GM18498 (cell line): ENCODE data around the gene ZGLP1.
A peak's percentile ranks its signal among the peaks of the same experiment; 100 is the strongest.
"Not testable (repeated sequence)": the region's sequence is repeated elsewhere in the genome, so short reads cannot be mapped to it uniquely, and the experiment has no call there.

Experiments
- ATAC-seq: cut with Tn5 transposase; IDR thresholded peaks from one replicate; pipeline ENCODE4 v1.9.1; 2021; ENCODE audit warnings: mild to moderate bottlenecking, moderate library complexity; ENCODE audit not compliant: unreplicated experiment

Gene ZGLP1

DNA sequence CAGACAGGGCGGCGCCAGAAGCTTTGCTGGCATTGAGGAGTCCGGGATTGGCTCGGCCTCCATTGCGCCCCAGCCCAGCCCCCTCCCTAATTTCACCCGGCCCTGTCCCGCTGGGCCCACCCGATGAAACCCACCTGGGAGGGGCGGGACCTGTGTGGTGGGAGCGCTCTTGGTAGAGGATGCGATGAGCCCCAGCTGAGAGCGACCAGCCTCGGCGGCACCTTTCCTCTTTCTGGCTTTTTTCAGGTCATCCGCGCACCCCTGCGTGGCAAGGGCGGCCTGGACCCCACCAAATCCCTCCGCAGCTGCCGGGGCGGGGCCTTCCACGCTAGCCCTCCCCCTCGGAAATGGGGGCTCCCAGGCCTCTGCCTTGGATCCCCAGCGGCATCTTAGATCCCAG, at the start of gene ZGLP1:
Gene ZGLP1, minus strand, starts transcription at position 393 of the 400 bp plus-strand sequence.
- no peak for ATAC-seq

DNA sequence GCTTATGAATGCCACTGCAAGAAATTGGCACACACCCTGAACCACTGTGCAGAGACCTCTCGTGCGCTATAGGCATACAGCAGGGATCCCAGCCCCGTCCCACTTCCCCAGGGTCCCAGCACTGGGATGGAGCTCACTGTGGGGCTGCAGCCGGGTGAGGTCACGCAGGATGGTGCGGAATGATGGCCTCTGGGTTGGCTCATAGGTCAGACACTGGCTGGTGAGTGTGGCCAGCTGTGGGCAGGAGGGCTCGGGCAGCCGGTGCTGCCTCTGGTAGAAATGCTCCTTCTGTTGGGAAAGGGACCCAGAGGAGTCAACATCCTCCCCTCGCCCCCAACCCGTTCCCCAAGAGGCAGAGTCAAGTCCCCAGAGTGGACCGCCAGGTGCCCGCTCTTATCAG, 46.8 kb upstream of the ZGLP1 start:
- no peak for ATAC-seq

DNA sequence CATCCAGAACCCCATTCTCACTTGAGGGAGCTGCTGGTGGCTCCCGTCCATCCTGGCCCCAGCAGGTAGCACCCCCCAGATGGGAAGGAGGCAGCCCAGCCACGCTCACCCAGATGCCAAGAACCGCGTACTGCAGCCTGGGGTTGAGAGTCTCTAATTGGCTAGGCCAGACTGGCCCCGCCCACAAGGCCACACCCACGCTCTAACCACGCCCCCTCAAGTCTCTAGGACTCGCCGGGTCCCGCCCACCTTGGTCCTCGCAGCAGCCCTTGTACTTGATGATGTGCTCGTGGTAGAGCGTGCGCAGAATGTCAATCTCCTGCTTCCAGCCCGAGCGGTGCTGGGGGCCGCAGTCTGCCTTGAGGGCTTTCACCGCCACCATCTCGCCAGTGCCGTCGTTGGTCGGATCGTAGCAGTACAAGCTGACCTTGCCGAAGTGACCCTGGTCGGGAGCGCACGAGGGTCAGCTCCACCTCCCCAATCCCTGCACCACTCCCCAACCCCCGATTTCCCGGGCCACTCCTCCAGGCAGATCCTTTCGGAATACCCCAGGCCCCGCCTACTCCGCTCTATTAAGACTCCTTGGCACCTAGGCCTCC, 44.3 kb upstream of the ZGLP1 start:
- ATAC-seq: no peak

DNA sequence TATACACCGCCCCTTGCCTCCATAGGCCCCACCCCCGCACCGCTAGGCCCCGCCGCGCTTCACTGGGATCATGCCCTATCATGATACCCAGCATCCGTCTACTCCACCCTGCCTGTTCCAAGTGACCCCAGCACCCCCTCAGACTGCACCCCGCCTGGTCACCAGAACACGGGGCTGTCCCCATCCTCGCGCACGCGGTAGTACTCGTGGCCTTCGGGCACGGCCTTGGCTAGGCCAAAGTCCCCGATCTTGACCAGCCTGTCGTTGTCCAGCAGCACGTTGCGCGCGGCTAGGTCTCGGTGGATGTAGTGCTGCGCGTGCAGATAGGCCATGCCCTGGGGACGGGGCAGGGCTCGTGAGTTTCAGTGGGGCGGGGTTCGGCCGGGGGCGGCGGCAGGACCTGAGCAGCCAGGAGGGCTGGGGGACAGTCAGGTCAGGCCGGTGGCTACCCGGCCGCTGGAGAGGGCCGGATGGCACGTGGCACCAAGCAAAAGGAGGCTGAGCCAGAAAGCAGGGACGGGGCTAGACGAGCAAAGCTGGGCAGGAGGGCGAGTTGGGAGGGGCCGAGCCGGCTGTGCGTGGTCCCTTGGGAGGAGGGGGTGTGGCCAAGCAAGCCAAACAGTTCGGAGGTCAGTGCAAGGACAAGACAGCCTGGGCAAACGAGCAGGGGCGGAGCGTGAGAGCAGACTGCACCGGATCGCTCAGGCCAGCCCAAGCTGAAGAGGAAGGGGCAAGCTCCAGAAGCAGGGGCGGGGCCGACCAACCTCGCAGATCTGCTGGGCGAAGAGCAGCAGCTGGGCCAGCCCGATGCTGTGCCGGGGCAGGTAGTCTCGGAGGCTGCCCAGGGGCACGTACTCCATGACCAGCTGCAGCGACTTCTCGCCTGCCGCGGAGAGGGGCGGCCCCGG, 43.4 kb upstream of the ZGLP1 start:
- ATAC-seq: no peak

DNA sequence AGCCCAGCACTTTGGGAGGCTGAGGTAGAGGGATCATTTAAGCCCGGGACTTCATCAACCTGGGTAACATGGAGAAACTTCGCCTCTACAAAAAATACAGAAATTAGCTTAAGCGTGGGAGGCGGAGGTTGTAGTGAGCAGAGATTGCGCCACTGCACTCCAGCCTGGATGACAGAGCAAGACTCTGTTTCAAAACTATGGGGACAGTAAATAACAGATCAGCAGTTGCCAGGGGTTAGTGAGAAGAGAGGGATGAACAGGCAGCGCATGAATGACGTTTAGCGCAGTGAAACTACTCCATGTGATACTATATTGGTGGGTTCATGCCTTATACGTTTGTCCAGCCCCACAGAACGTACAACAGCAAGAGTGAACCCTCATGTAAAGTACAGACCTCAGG, 36.9 kb upstream of the ZGLP1 start:
- no peak for ATAC-seq

DNA sequence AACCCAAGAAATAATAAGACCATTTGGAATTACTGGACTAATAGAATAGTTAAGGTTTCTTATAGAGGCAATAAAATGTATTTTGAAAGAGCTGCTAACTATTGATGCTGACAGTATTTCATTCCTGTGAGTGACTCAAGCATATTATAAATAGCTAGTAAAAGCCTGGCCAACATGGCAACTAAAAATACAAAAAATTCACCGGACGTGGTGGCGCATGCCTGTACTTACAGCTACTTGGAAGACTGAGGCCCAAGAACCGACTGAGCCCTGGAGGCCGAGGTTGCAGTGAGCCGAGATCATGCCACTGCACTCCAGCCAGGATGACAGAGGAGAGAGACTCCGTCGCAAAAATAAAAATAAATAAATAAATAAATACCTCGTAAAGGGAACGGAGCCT, 35.2 kb upstream of the ZGLP1 start:
- ATAC-seq: no peak

DNA sequence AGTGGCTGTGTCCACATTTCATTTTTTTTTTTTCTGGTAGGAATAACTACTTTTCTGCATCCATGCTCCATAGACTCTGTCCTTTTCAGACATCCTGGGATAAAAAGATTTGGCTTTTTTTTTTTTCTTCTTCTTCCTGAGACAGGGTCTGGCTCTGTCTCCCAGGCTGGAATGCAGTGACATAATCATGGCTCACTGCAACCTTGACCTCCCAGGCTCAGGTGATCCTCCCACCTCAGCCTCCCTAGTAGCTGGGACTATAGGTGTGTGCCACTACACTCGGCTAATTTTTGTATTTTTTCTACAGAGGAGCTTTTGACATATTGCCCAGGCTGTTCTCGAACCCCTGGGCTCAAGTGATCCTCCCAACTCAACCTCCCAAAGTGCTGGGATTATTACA, 33.9 kb upstream of the ZGLP1 start:
- ATAC-seq: no peak

DNA sequence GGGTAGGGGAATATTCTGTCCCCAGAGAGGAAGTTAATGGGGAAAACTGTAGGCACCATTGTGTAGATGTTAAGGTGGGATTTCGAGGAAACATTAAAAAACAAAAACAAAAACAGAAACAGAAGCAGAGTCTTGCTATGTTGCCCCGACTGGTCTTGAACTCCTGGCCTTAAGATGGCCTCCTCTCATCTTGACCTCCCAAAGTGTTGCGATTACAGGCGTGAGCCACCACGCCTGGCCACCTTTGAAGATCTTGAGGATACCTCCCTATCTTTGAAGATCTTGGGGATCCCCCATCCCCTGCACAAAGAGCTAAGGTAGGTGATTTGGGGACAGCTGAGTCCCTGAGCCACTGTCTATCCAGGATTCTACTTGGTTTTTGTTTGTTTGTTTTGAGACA, 30.4 kb upstream of the ZGLP1 start:
- ATAC-seq: no peak

DNA sequence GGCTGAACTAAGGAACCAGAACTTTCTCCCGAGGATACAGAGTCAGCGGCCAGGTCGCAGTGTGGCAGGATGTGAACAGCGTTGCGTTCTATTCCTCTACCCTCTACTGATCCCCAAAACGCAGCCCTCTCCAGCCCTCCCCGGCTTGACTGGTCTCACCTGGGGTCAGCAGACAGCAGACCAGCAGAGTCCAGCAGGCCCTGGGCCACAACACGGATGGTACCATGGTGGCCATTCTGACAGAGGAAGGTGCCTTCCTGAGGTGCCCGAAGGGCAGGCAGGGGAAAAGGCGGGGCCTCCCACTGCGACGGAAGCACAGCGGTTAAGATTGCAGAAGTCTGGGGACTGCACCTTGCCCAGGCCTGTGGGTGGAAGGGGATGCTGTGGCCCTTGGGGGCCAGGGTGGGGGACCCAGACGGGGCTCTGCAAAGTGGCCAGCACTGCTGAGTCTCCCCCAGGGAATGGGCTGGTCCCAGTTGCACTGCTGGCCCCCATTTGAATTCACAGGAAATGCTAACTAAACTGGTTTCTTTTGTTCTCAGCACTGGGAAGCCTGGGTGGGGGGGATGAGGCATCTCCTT, 29.9 kb upstream of the ZGLP1 start, which contains the start of gene ICAM3:
Gene ICAM3, minus strand, starts transcription at position 245 of the 581 bp plus-strand sequence. Its CDS starts 10 bp downstream, at position 235.
- ATAC-seq: peak; percentile 81

DNA sequence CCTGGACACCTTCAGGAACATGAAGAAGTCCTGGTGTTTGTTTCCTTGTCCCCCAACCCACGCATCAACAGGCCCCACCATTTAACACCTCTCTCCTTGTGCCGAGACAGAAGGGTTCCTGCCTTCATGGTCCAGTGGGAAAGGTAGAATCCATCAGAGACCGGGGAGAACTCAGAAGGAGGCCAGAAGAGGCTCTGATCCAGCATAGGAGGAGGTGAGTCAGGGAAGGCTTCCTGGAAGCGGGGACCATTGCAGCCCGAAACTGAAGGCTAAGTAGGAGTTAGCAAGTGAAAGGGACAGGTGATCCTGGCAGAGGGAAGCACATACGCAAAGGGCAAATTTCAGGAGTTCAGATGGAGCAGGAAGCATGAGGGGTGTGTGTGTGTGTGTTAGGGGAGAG, 29.3 kb upstream of the ZGLP1 start:
- ATAC-seq: no peak

DNA sequence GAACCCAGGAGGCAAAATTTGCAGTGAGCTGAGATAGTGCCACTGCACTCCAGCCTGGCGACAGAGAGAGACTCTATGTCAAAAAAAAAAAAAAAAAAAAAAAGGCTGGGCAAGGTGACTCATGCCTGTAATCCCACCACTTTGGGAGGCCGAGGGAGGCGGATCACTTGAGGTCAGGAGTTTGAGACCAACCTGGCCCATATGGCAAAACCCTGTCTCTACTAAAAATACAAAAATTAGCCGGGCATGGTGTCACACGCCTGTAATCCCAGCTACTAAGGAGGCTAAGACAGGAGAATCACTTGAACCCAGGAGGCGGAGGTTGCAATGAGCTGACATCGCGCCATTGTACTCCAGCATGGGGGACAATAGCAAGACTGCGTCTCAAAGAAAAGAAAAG, 27.1 kb upstream of the ZGLP1 start:
- ATAC-seq: not testable (repeated sequence)

DNA sequence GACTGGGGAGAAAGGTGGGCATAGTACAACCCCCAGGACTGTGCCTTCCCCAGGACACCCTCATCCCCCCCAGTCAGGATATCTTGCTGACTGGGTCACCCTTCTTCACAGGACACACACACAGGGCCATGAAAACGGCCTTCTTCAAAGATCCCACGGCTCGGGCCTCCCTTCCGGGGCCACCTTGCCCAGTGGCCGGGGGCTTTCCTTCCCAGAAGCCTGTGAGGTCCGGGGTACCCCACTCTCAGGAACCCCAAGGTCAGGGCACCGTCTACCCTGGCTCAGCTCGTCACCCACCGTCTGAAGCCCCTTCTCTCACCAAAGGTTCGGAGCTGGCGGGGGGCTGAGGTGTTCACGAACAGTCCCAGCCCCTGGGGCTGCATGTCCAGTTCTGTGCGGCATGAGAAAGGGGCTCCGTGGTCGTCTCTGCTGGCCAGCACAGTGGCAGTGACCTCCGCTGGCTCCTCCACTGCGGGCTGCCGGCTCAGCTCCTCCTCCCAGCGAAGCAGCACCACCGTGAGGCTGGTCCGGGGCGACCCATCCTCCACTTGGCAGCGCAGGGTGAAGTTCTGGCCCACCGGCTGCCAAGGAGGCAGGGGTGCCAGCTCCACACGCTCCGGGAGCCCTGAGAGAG, 25.9 kb upstream of the ZGLP1 start:
- ATAC-seq: no peak

DNA sequence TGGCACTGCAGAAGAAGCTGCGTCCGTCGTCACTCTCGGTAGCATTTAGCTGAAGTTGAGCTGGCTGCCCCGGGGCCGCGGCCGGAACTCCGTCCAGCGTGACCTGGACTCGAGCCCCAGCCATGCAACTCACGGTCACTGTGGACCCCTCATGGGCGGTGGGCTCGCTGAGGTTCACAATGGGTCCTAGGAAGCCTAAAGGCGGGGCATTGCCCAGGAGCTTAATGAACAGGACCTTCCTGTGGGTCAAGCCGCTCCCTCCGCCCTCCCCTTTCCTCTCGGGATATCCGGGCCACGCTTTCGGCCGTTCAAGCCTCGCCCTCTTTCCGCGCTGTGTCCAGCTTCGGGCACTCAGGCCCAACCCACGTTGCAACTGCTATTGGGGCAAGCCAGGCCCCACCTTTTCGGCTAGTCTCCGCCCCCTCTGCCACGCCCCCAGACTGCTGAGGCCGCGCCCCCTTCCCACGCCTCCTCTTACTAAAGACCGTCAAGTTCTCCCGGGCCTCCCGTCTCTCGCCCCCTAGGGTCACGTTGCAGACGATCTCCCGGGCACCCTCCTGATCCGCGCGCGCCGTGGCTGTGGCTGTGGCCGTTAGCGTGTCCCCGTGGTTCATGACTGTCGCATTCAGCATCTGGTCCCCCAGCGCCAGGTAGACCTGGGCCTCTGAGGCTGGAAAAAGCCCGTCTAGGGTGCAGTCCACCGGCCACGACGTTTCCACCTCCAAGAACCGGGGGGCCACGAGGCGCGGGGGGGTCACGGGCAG, 25.2 kb upstream of the ZGLP1 start:
- no peak for ATAC-seq

DNA sequence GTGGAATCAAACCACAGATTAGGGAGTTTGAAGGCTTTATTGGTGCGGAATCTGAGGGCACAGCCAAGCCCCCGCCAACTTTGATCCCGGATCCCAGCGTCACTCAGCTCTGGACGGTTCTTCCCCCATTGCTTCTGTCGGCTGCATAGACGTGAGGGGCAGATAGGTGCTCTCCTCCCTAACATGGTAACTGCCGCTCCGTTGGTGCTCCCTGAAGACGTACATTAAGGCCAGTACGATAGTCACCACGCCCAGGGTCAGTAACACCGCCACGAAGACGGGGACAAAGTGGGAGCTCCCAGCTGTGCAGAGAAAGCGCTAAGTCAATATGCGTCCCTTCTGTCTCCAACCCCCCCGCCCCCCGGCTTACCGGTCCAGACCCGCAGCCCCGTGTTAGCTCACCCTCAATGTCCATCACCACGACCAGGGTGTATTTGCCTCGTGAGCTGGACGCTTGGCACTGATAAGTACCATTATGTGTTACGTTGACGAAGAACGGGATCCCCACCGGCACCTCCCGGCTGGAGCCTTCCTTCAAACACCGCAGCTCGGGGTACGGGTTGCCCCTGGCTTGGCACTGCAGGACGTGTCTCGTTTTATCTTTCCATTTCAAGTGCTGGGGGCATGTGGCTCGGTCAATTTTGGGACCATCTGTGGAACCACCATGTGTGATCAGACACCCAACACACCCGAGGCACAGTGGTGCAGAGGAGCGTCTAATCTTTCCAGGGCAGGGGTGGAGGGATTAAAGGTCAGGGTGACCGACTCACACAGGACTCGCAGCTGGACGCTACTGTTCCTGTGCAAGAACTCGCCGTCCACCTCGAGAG, 24.4 kb upstream of the ZGLP1 start:
- ATAC-seq: no peak

DNA sequence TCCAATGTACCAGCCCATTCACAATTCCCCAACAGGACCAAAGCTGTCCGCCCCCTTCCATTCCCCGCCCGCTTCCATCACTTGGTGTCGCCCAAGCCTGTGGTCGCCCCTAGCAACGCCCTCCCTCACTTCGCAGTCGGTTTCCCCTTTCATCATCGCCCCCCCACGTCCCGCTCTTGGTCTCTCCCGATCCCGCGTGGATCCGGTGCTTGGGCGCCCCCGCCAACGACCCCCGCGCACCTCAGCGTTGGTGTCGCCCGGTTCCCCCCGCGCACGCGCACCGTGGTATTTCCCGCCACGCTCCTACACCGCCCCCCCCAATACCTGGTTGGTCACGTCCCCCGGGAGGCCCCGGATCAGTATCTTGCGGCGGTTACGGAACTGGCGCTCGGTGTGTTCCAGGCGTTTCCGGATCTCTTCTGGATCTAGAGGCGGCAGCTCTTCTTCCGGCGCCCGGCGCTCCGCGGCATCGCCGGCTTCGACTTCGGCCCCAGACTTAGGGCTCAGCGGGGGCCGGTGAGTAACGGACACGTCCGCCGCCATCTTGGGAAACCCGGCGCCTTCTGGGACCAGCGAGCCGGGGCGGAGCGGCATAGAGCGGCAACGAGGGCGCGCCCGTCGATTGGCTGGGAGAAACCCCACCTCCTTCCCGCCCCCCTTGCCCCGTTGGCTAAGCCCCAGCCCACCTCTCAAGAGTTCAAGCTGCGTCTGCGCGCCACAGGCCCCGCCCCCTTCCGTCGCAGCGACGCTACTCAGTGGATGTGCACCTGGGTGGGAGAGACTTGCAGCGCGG, 23.5 kb upstream of the ZGLP1 start, which contains the start of gene RAVER1:
Gene RAVER1, minus strand, starts transcription at position 565 of the 793 bp plus-strand sequence. Its CDS starts 22 bp downstream, at position 543.
- peak; percentile 92 for ATAC-seq

DNA sequence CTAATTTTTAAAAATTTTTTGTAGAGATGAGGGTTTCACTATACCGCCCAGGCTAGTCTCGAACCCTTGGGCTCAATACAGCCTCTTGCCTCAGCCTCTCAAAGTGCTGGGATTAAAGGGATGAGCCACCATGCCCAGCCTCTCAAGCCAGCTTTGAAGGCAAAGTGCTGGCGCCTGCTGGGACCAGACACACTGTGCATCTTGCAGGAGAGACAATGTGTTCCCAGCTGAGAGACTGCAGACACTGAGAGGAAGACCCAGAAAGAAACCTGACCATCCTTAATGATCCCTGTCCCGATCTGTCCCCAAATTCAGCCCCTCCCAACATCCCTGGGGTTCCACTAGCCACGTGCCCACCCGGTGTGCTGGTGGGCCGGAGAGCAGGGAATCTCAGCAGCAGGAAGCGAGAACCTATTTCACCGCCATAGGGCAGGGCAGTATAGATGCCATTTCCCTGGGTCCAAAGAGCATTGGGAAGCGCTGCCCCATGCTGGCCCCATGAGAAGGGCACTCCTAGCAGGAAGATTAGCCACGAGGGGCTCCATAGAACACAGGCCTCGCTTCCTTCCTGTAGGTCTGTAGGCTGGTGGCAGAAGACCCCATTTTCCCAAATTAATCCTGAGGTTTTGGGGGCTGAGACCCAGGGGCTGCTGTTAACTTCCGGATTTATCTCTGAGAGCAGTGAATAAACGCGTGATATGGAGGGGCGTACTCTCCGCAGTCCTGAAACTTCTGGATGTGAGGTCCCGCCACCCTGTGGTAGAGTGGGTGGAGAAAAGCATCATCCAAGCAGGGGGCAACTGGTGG, 22.7 kb upstream of the ZGLP1 start:
- no peak for ATAC-seq

DNA sequence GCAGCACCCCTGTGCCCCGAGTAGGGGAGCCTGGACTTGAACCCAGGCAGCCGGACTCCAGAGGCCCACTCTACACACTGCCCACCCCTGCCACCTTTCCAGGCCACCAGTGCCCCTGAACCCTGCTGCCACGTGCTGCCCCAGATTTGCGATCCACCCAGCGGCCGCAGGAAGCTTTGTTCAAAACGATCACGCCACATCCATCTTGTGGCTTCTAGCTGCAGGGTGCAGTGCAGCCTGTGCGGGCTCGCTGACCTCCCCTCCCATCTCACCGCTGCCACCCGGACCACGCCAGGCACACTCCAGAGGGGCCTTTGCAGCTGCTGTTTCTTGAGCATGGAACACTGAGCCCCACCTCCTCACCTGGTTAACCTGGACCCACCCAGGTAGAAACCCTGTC, 19.9 kb upstream of the ZGLP1 start:
- no peak for ATAC-seq
